Glutamatergic neuron (in vitro differentiated cells): ENCODE results near the gene CHI3L2. TPM values are rescaled to one million over a fixed set of nuclear protein-coding genes. Genes with fewer than 3 reads are reported as not detected.

ENCODE experiments used
- DNase-seq: peaks from one replicate; pipeline ENCODE4 v3.0.0; 2022
- H3K27ac Mint-ChIP-seq: one replicate; pipeline ENCODE4 v1.8.0; 2020; ENCODE audit warnings: mild to moderate bottlenecking, mixed read lengths, inconsistent platforms; ENCODE audit not compliant: unreplicated experiment
- H3K27me3 Mint-ChIP-seq: one replicate; pipeline ENCODE4 v1.8.0; 2020; ENCODE audit warnings: mild to moderate bottlenecking, moderate library complexity, mixed read lengths, inconsistent platforms; ENCODE audit not compliant: unreplicated experiment
- H3K36me3 Mint-ChIP-seq: one replicate; pipeline ENCODE4 v1.8.0; 2020; ENCODE audit warnings: mild to moderate bottlenecking, mixed read lengths, inconsistent platforms; ENCODE audit not compliant: unreplicated experiment
- H3K4me1 Mint-ChIP-seq: one replicate; pipeline ENCODE4 v1.8.0; 2020; ENCODE audit warnings: mild to moderate bottlenecking, low read depth, mixed read lengths, inconsistent platforms; ENCODE audit not compliant: unreplicated experiment
- H3K4me3 Mint-ChIP-seq: one replicate; pipeline ENCODE4 v1.8.0; 2020; ENCODE audit warnings: mild to moderate bottlenecking, mixed read lengths, inconsistent platforms; ENCODE audit not compliant: unreplicated experiment
- H3K9me3 Mint-ChIP-seq: one replicate; pipeline ENCODE4 v1.8.0; 2020; ENCODE audit warnings: mild to moderate bottlenecking, moderate library complexity, mixed read lengths, inconsistent platforms; ENCODE audit not compliant: unreplicated experiment
- CTCF ChIP-seq: fragments of 200-600 bp; sonication (generic); IDR thresholded peaks from one replicate; pipeline ENCODE4 v1.5.0; 2021; ENCODE audit not compliant: partially characterized antibody, unreplicated experiment
- total RNA-seq: library from RNA; stranded (reverse); fragmentation: NEBNext Ultra II Directional; extraction: Animal tissue kit (Norgen Biotek cat#: 25700); gene quantifications from one replicate; pipeline ENCODE4 v1.2.1, GENCODE V29; 2021; ENCODE audit not compliant: unreplicated experiment

The CHI3L2 gene
- total RNA-seq, 1 donor from 2014 or later, result not detected

GRCh38 chr1:111236806-111237205 lies 9.3 kb downstream of the CHI3L2 start:
- Mint-ChIP-seq H3K9me3 (peaks cover 1% of the 10 kb centered on the region), H3K4me3 (no peak overlapping the region), H3K27me3 (peaks cover 2% of the 10 kb centered on the region), H3K27ac (no peak overlapping the region), H3K4me1 (peaks cover 6% of the 10 kb centered on the region), H3K36me3 (peaks cover 7% of the 10 kb centered on the region)
- no peak for TF ChIP-seq CTCF
- no peak for DNase-seq

- Mint-ChIP-seq H3K27me3 (peaks cover 2% of the 10 kb centered on the region), H3K9me3 (peaks cover 1% of the 10 kb centered on the region), H3K27ac (no peak overlapping the region), H3K36me3 (peaks cover 7% of the 10 kb centered on the region), H3K4me1 (peaks cover 6% of the 10 kb centered on the region), H3K4me3 (no peak overlapping the region)
- TF ChIP-seq CTCF, result no peak
- no peak for DNase-seq
These were observed 10.7 kb downstream of the CHI3L2 start for GRCh38 chr1:111238056-111238795.

- Mint-ChIP-seq H3K36me3 (no peaks in the 10 kb centered on the region), H3K9me3 (peaks cover 1% of the 10 kb centered on the region), H3K4me1 (no peaks in the 10 kb centered on the region), H3K27ac (no peak overlapping the region), H3K4me3 (no peak overlapping the region), H3K27me3 (peaks cover 2% of the 10 kb centered on the region)
- TF ChIP-seq CTCF, result no peak
- no peak for DNase-seq
These were observed 14.3 kb downstream of the CHI3L2 start for GRCh38 chr1:111241797-111242196.

- no peaks in the 10 kb centered on the region for H3K4me1 Mint-ChIP-seq
- TF ChIP-seq CTCF, result no peak
- no peak for DNase-seq
- peaks cover 1% of the 10 kb centered on the region for H3K9me3 Mint-ChIP-seq
- H3K36me3 Mint-ChIP-seq, result no peaks in the 10 kb centered on the region
- no peak overlapping the region for H3K4me3 Mint-ChIP-seq
- no peaks in the 10 kb centered on the region for H3K27me3 Mint-ChIP-seq
- no peak overlapping the region for H3K27ac Mint-ChIP-seq
These were observed 15.5 kb downstream of the CHI3L2 start for GRCh38 chr1:111242805-111243523.
